ENCODE measurements around the gene MPHOSPH9. TPM values are rescaled to one million over a fixed set of nuclear protein-coding genes. Genes with fewer than 3 reads are reported as not detected.

Gene MPHOSPH9
- total and polyA plus RNA-seq, 2 donors, result 25.5 to 106 TPM

DNA sequence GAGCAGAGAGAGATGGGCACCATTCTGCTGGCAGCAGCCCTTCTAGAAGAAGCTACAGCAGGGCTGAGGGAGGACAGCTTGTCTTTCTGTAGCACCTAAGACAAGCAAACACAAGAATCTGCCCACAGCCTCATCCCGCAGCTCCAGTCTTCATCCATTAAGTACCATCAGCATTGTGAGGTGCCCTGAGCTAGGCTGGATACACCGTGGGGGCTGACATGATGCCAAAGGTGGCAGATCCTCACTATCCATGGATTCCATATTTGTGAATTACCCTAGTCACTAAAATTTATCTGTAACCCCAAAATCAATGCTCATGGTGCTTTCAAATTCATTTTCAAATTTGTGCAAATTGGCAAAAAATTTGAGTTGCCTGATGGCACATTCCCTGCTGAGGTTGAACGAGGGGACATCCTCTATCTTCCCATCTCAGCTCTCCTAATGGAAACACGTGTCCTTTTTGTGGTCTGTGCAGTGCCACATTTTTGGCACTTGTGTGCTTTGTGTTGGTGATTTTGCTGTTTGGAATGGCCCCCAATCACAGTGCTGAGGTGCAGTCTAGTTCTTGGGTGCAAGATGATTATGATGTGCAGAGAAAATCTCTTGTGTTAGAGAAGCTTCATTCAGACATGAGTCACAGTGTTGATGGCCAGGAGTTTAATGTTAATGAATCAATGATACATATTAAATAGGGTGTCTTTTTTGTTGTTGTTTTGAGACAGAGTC, 89.0 kb downstream of the MPHOSPH9 start:
- Histone ChIP-seq H3K4me3 (ENCODE audit: low read length in 2 of 2) (peak overlapping the region; percentile 42 to 47), H3K4me1 (ENCODE audit: control insufficient read depth in 2 of 2, insufficient read depth in 2 of 2, low read length in 2 of 2) (peaks cover 36 to 96% of the 10 kb centered on the region in 2 donors), H3K27ac (ENCODE audit: low read depth in 1 of 2, low read length in 1 of 2) (peak overlapping the region; percentile 83 to 98), H3K27me3 (ENCODE audit: control insufficient read depth in 2 of 2, insufficient read depth in 1 of 2, low read length in 1 of 2) (no peaks in the 10 kb centered on the region), H3K36me3 (ENCODE audit: control insufficient read depth in 2 of 2, insufficient read depth in 2 of 2, low read length in 1 of 2) (peaks cover 18 to 84% of the 10 kb centered on the region in 2 donors), H3K9me3 (ENCODE audit: control insufficient read depth in 2 of 2, insufficient read depth in 1 of 2, low read length in 1 of 2) (peaks cover 0 to 5% of the 10 kb centered on the region in 2 donors)
- WGBS, result 69% methylated on average over 4 of the region's 4 CpGs
- peak in 1 of 9 donors; percentile 61 for DNase-seq (ENCODE audit: low read depth in 6 of 9, low spot score in 9 of 9)

DNA sequence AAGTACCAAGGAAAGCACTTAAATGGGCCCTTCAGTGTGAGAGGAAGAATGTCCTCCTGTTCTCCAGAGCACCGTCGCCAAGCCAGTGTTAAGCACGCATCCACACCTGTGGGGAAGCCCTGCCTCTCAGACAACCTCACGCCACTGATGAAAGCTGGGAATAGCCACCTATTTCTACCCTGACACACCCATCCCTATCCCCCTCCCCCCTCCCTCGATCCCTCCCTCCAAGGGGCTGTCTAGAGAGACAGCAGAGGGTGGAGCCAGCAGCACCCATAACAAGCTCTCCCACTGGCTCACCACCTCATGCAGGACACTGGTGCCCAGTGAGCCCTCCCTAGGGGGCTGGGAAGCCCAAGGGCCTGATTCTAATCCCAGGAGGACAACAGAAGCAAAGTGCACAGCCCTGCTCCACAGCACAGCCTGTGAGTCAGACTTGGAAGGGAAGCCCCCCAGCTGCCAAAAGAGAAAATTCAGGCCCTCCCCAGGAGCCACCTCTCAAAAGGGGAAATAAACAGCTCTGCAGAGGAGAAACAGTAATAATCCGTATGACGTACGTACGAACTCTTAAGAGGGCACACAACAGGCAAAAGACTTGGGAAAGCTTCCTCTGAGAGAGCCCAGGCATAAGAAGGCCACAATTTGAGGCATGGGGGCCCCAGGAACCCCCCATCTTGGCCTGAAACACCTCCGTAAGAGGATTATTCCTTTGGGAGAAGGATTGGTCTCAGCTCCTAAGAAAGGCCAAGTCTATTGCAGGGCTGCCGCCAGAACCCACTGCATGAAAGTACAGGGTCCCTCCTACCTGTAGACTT, 89.8 kb downstream of the MPHOSPH9 start:
- peak overlapping the region; percentile 42 to 47 for H3K4me3 ChIP-seq (ENCODE audit: low read length in 2 of 2)
- peak in 4 of 9 donors; percentile 83 to 91 (median 84) for DNase-seq (ENCODE audit: low read depth in 6 of 9, low spot score in 9 of 9)
- H3K27ac ChIP-seq (ENCODE audit: low read depth in 1 of 2, low read length in 1 of 2), result peak overlapping the region; percentile 83 to 98
- peaks cover 15 to 86% of the 10 kb centered on the region in 2 donors for H3K36me3 ChIP-seq (ENCODE audit: control insufficient read depth in 2 of 2, insufficient read depth in 2 of 2, low read length in 1 of 2)
- no peaks in the 10 kb centered on the region for H3K27me3 ChIP-seq (ENCODE audit: control insufficient read depth in 2 of 2, insufficient read depth in 1 of 2, low read length in 1 of 2)
- peaks cover 0 to 7% of the 10 kb centered on the region in 2 donors for H3K9me3 ChIP-seq (ENCODE audit: control insufficient read depth in 2 of 2, insufficient read depth in 1 of 2, low read length in 1 of 2)
- peaks cover 34 to 94% of the 10 kb centered on the region in 2 donors for H3K4me1 ChIP-seq (ENCODE audit: control insufficient read depth in 2 of 2, insufficient read depth in 2 of 2, low read length in 2 of 2)
- WGBS, result 21% methylated on average over 11 of the region's 11 CpGs

DNA sequence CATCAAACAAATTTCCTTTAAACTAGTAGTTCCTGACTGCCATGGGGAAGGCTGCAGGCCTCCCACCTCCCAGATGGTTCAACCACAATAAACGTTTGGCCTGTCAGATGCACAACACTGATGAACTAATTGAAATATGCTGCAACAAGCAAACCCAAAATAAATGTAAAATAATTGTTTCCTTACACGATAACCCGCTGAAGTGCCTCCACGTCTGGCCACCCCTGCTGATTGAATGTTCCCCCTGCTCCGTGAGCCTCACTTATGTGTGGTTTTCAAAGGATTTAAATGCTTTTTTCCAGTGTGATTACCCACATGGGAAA, 90.5 kb downstream of the MPHOSPH9 start:
- H3K4me3 ChIP-seq (ENCODE audit: low read length in 2 of 2), result peak overlapping the region; percentile 42 to 47
- no peaks in the 10 kb centered on the region for H3K27me3 ChIP-seq (ENCODE audit: control insufficient read depth in 2 of 2, insufficient read depth in 1 of 2, low read length in 1 of 2)
- DNase-seq (ENCODE audit: low read depth in 6 of 9, low spot score in 9 of 9), result no peak
- 13% methylated on average over 5 of the region's 5 CpGs for WGBS
- H3K9me3 ChIP-seq (ENCODE audit: control insufficient read depth in 2 of 2, insufficient read depth in 1 of 2, low read length in 1 of 2), result peaks cover 0 to 7% of the 10 kb centered on the region in 2 donors
- H3K27ac ChIP-seq (ENCODE audit: low read depth in 1 of 2, low read length in 1 of 2), result peak overlapping the region; percentile 55 to 98
- peaks cover 34 to 92% of the 10 kb centered on the region in 2 donors for H3K4me1 ChIP-seq (ENCODE audit: control insufficient read depth in 2 of 2, insufficient read depth in 2 of 2, low read length in 2 of 2)
- peaks cover 18 to 85% of the 10 kb centered on the region in 2 donors for H3K36me3 ChIP-seq (ENCODE audit: control insufficient read depth in 2 of 2, insufficient read depth in 2 of 2, low read length in 1 of 2)

DNA sequence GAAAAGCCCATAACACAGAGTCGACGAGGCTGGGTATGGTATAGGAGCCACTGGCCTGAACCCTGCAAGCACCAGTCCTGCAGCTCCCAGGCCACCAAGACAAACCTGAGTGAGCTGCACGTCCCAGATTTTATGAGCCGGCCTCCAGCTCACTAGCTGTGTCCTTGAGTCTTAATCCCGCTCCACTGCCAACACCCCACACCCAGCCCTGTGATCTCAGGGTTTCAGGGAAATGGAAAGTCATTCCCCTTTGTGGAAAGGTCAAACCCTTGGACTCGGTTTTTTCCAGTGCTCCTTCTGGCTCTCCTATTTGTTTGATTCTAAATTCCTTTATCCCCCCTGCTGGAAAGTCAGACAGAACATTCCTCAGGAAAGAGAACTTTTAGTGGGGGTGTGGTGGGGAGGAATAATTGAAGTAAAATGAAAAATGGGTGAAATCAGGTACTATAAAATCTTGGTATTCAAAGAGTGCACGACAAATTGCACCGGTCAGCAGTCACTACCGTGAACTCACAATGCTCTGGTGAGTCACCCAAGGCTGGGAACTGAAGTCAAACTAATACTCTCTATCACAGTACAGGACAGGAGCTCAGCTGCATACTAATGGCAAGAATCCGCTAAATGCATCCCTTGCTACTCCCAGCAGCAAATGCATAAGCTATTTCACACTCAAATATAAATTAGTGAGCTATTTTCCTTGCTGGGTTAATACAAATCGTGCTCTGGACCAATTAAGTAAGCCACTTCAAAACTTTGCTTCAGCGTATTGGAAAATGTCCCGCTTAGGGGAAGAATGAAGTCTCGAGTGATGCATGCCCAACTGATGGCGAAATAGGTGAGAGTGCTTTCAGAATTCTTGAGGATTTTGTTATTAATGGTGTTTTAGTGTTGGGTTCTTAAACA, 91.1 kb downstream of the MPHOSPH9 start:
- H3K4me3 ChIP-seq (ENCODE audit: low read length in 2 of 2), result peak overlapping the region; percentile 42 to 47
- no peak for DNase-seq (ENCODE audit: low read depth in 6 of 9, low spot score in 9 of 9)
- H3K36me3 ChIP-seq (ENCODE audit: control insufficient read depth in 2 of 2, insufficient read depth in 2 of 2, low read length in 1 of 2), result peaks cover 22 to 85% of the 10 kb centered on the region in 2 donors
- H3K4me1 ChIP-seq (ENCODE audit: control insufficient read depth in 2 of 2, insufficient read depth in 2 of 2, low read length in 2 of 2), result peaks cover 34 to 92% of the 10 kb centered on the region in 2 donors
- peak overlapping the region; percentile 55 to 98 for H3K27ac ChIP-seq (ENCODE audit: low read depth in 1 of 2, low read length in 1 of 2)
- peaks cover 0 to 7% of the 10 kb centered on the region in 2 donors for H3K9me3 ChIP-seq (ENCODE audit: control insufficient read depth in 2 of 2, insufficient read depth in 1 of 2, low read length in 1 of 2)
- WGBS, result 73% methylated on average over 15 of the region's 15 CpGs
- no peaks in the 10 kb centered on the region for H3K27me3 ChIP-seq (ENCODE audit: control insufficient read depth in 2 of 2, insufficient read depth in 1 of 2, low read length in 1 of 2)

DNA sequence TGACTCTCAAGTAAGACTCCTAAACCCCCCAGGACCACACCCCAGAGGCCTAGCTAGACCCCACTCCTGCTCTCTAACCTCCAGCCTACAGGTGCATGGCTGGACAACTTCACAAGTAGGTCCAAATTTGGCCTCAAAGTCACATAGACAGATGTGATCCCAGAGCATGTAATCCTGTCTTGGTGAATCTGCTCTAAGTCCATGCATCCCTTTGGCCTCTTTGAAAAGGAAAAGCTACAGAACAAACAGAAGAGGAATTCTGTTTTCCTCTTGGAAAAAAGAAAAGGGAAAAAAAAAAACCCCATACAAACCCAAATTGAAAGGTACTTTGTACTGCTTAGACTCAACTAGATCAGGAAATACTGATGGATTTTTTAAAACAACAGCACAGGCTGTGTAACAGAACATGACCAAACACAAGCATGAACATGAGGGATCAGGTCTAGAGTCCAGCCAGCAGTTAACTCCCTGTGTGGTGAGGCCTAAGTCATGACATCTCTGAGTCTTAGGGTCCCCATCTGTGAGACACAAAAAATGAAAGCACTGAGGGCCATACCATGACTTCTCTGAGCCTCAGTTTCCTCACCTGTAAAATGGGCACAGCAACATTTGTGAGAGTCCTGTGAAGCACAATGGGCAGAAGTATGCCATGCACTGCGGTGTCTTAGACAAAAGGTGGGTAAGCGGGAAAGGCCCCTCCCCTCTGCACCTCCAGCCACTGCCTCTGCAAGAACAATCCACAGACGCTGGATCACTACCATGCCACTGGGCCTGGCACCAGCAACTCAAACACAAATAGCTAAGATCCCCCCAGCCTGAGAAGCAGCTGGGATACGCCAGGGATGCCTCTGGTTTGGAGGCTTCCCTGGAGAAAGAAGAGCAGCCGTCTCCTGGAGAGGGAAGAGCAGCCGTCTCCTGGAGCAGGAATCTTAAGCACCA, 92.0 kb downstream of the MPHOSPH9 start:
- peaks cover 33 to 92% of the 10 kb centered on the region in 2 donors for H3K4me1 ChIP-seq (ENCODE audit: control insufficient read depth in 2 of 2, insufficient read depth in 2 of 2, low read length in 2 of 2)
- 90% methylated on average over 6 of the region's 6 CpGs for WGBS
- peak overlapping the region; percentile 94 to 98 for H3K27ac ChIP-seq (ENCODE audit: low read depth in 1 of 2, low read length in 1 of 2)
- H3K4me3 ChIP-seq (ENCODE audit: low read length in 2 of 2), result peak overlapping the region; percentile 6 to 47
- H3K9me3 ChIP-seq (ENCODE audit: control insufficient read depth in 2 of 2, insufficient read depth in 1 of 2, low read length in 1 of 2), result peaks cover 0 to 9% of the 10 kb centered on the region in 2 donors
- H3K27me3 ChIP-seq (ENCODE audit: control insufficient read depth in 2 of 2, insufficient read depth in 1 of 2, low read length in 1 of 2), result no peaks in the 10 kb centered on the region
- peak in 1 of 9 donors; percentile 51 for DNase-seq (ENCODE audit: low read depth in 6 of 9, low spot score in 9 of 9)
- H3K36me3 ChIP-seq (ENCODE audit: control insufficient read depth in 2 of 2, insufficient read depth in 2 of 2, low read length in 1 of 2), result peaks cover 24 to 85% of the 10 kb centered on the region in 2 donors

DNA sequence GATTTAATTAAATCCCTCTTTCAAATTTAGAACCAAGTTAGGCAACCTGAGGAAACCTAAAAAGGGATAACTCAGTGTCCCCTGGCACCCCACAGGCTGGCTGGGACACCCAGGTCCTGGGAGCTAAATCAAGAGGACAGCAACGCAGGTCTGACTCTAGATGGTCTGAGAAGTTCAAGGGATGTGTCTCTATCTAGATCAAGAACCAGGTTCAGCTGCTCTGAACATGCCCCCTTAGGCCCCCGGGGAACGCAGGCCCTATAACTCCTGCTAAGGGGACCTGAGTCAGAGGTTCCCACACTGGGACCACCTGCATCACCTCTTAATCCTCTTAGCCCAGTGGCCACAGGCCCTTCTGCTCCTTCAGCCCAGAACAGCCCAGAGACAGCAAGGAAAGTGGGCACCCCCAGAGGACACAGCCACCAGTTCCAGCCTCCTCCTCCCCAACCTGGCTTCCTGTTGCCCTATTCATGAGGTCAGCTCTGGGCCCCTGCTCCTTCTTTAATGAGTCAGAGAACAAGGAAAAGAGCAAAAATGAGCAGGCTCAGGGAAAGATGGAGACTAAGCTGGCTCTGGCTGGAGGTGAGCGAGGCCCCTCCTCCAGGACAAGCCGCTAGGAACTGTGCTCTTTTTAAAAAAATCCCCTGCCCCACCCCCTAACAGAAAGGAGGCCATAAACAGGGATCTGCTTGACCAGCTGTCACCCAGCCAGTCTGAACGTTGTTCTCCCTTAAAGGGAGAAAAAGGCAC, 92.8 kb downstream of the MPHOSPH9 start:
- 49% methylated on average over 6 of the region's 6 CpGs for WGBS
- peak in 1 of 9 donors; percentile 60 for DNase-seq (ENCODE audit: low read depth in 6 of 9, low spot score in 9 of 9)
- H3K27ac ChIP-seq (ENCODE audit: low read depth in 1 of 2, low read length in 1 of 2), result peak overlapping the region; percentile 94 to 98
- H3K36me3 ChIP-seq (ENCODE audit: control insufficient read depth in 2 of 2, insufficient read depth in 2 of 2, low read length in 1 of 2), result peaks cover 20 to 83% of the 10 kb centered on the region in 2 donors
- H3K27me3 ChIP-seq (ENCODE audit: control insufficient read depth in 2 of 2, insufficient read depth in 1 of 2, low read length in 1 of 2), result no peaks in the 10 kb centered on the region
- peaks cover 31 to 93% of the 10 kb centered on the region in 2 donors for H3K4me1 ChIP-seq (ENCODE audit: control insufficient read depth in 2 of 2, insufficient read depth in 2 of 2, low read length in 2 of 2)
- peaks cover 0 to 15% of the 10 kb centered on the region in 2 donors for H3K9me3 ChIP-seq (ENCODE audit: control insufficient read depth in 2 of 2, insufficient read depth in 1 of 2, low read length in 1 of 2)
- H3K4me3 ChIP-seq (ENCODE audit: low read length in 2 of 2), result peak overlapping the region; percentile 6 to 41

DNA sequence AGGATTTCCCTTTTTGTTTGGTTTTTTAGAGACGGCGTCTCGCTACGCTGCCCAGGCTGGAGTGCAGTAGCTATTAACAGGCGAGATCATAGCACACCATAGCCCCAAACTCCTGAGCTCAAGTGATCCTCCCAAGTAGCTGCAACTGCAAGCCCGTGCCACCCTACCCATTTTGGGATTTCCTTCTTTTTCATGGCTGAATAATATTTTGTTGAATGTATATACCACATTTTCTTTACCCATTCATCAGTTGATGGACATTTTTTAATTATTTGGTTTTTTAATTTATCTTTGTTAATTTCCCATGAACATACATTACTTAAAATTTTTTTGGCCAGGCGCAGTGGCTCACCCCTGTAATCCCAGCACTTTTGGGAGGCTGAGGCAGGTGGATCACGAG, 97.3 kb downstream of the MPHOSPH9 start:
- H3K4me1 ChIP-seq (ENCODE audit: control insufficient read depth in 2 of 2, insufficient read depth in 2 of 2, low read length in 2 of 2), result peaks cover 48 to 94% of the 10 kb centered on the region in 2 donors
- DNase-seq (ENCODE audit: low read depth in 6 of 9, low spot score in 9 of 9), result no peak
- peaks cover 18 to 69% of the 10 kb centered on the region in 2 donors for H3K36me3 ChIP-seq (ENCODE audit: control insufficient read depth in 2 of 2, insufficient read depth in 2 of 2, low read length in 1 of 2)
- peaks cover 0 to 19% of the 10 kb centered on the region in 2 donors for H3K9me3 ChIP-seq (ENCODE audit: control insufficient read depth in 2 of 2, insufficient read depth in 1 of 2, low read length in 1 of 2)
- no peaks in the 10 kb centered on the region for H3K27me3 ChIP-seq (ENCODE audit: control insufficient read depth in 2 of 2, insufficient read depth in 1 of 2, low read length in 1 of 2)
- H3K27ac ChIP-seq (ENCODE audit: low read depth in 1 of 2, low read length in 1 of 2), result peak overlapping the region; percentile 68 to 96
- peak overlapping the region in 1 of 2 donors; percentile 37 for H3K4me3 ChIP-seq (ENCODE audit: low read length in 2 of 2)
- WGBS, result 97% methylated on average over 8 of the region's 8 CpGs

All from thymus (tissue), 11 donors.